GM19467 (cell line): Measurements from ENCODE around the gene SNX33.
"Not testable (repeated sequence)": the region's sequence is repeated elsewhere in the genome, so short reads cannot be mapped to it uniquely, and the experiment has no call there.

Source experiments
- ATAC-seq: cut with Tn5 transposase; IDR thresholded peaks from one replicate; pipeline ENCODE4 v1.9.1; 2021; ENCODE audit warnings: mild to moderate bottlenecking, moderate library complexity; ENCODE audit not compliant: unreplicated experiment

Gene SNX33

GRCh38 chr15:75697523-75697922 is 49.8 kb downstream of the SNX33 start:
- no peak for ATAC-seq

GRCh38 chr15:75697974-75698747 is 50.4 kb downstream of the SNX33 start:
- ATAC-seq, result not testable (repeated sequence)

- not testable (repeated sequence) for ATAC-seq
Measured at GRCh38 chr15:75699517-75699916, 51.8 kb downstream of the SNX33 start.

GRCh38 chr15:75699961-75700874 is 52.5 kb downstream of the SNX33 start:
- peak; percentile 45 for ATAC-seq

- ATAC-seq, result not testable (repeated sequence)
Measured at GRCh38 chr15:75701071-75702003, 53.6 kb downstream of the SNX33 start.

- ATAC-seq, result no peak
Measured at GRCh38 chr15:75702436-75702835, 54.7 kb downstream of the SNX33 start.

- ATAC-seq, result not testable (repeated sequence)
Measured at GRCh38 chr15:75703440-75704262, 55.9 kb downstream of the SNX33 start.

GRCh38 chr15:75704263-75704615 is 56.5 kb downstream of the SNX33 start:
- no peak for ATAC-seq

- no peak for ATAC-seq
Measured at GRCh38 chr15:75704618-75705017, 56.9 kb downstream of the SNX33 start.

GRCh38 chr15:75705375-75705774 is 57.7 kb downstream of the SNX33 start:
- ATAC-seq, result not testable (repeated sequence)

GRCh38 chr15:75705854-75706681 is 58.4 kb downstream of the SNX33 start:
- ATAC-seq, result no peak

GRCh38 chr15:75706682-75706954 is 58.9 kb downstream of the SNX33 start:
- ATAC-seq, result no peak

- ATAC-seq, result not testable (repeated sequence)
Measured at GRCh38 chr15:75709458-75709857, 61.7 kb downstream of the SNX33 start.

GRCh38 chr15:75710874-75711273 is 63.2 kb downstream of the SNX33 start:
- not testable (repeated sequence) for ATAC-seq

- ATAC-seq, result not testable (repeated sequence)
Measured at GRCh38 chr15:75711495-75711894, 63.8 kb downstream of the SNX33 start.
